ENCODE data around the gene TRPV6. TPM values are rescaled to one million over a fixed set of nuclear protein-coding genes. Genes with fewer than 3 reads are reported as not detected.
A peak's percentile ranks its signal among the peaks of the same experiment; 100 is the strongest.

TRPV6 gene
- total and polyA plus RNA-seq, 8 donors, result 2.6 to 11.7 (median 7.7) TPM; not detected in 1

GRCh38 chr7:142876236-142876960 is 9.1 kb downstream of the TRPV6 start:
- no peak overlapping the region for H3K27ac ChIP-seq
- intact Hi-C loops (cut with DNase I; ENCODE audit: low total_unique reads), result no loop called here
- no peak overlapping the region for H3K4me3 ChIP-seq
- no peaks in the 10 kb centered on the region for H3K9me3 ChIP-seq
- TF ChIP-seq CTCF (IDR thresholded peaks at IDR 0.05) (no peak), EP300 (IDR thresholded peaks at IDR 0.05) (no peak), POLR2AphosphoS5 (IDR thresholded peaks at IDR 0.05) (no peak), POLR2A (IDR thresholded peaks at IDR 0.05) (no peak)
- no peak for DNase-seq
- peaks cover 0 to 10% (median 0%) of the 10 kb centered on the region in 3 donors for H3K27me3 ChIP-seq
- H3K4me1 ChIP-seq, result peaks cover 0 to 6% (median 0%) of the 10 kb centered on the region in 4 donors
- 81 to 89% (median 87%) methylated on average over 9 of the region's 9 CpGs for WGBS, 5 donors
- peaks cover 0 to 11% (median 10%) of the 10 kb centered on the region in 4 donors for H3K36me3 ChIP-seq

GRCh38 chr7:142875456-142875855 is 10.1 kb downstream of the TRPV6 start:
- TF ChIP-seq POLR2A (IDR thresholded peaks at IDR 0.05) (no peak), CTCF (IDR thresholded peaks at IDR 0.05) (no peak), POLR2AphosphoS5 (IDR thresholded peaks at IDR 0.05) (no peak), EP300 (IDR thresholded peaks at IDR 0.05) (no peak)
- no peaks in the 10 kb centered on the region for H3K9me3 ChIP-seq
- H3K36me3 ChIP-seq, result peaks cover 0 to 20% (median 19%) of the 10 kb centered on the region in 4 donors
- H3K27me3 ChIP-seq, result peaks cover 0 to 2% (median 0%) of the 10 kb centered on the region in 3 donors
- no peak overlapping the region for H3K27ac ChIP-seq
- intact Hi-C loops (cut with DNase I; ENCODE audit: low total_unique reads), result no loop called here
- H3K4me3 ChIP-seq, result no peak overlapping the region
- 86 to 92% (median 88%) methylated on average over 14 of the region's 14 CpGs for WGBS, 5 donors
- no peak for DNase-seq
- no peaks in the 10 kb centered on the region for H3K4me1 ChIP-seq

- Histone ChIP-seq H3K4me3 (no peak overlapping the region), H3K9me3 (no peaks in the 10 kb centered on the region), H3K36me3 (peaks cover 0 to 27% (median 23%) of the 10 kb centered on the region in 4 donors), H3K4me1 (no peaks in the 10 kb centered on the region), H3K27ac (no peak overlapping the region), H3K27me3 (no peaks in the 10 kb centered on the region)
- 89 to 96% (median 95%) methylated on average over 6 of the region's 6 CpGs for WGBS, 5 donors
- DNase-seq, result peak in 1 of 2 donors; percentile 17
- no peak for TF ChIP-seq EP300 (IDR thresholded peaks at IDR 0.05)
- no peak for TF ChIP-seq CTCF (IDR thresholded peaks at IDR 0.05)
- TF ChIP-seq POLR2AphosphoS5 (IDR thresholded peaks at IDR 0.05), result no peak
- no peak for TF ChIP-seq POLR2A (IDR thresholded peaks at IDR 0.05)
- intact Hi-C loops (cut with DNase I; ENCODE audit: low total_unique reads), result no loop called here
These were observed 10.7 kb downstream of the TRPV6 start for GRCh38 chr7:142874837-142875236.

GRCh38 chr7:142874409-142874808 is 11.1 kb downstream of the TRPV6 start:
- WGBS, 5 donors, result 84 to 94% (median 91%) methylated on average over 7 of the region's 7 CpGs
- no peaks in the 10 kb centered on the region for H3K27me3 ChIP-seq
- H3K4me1 ChIP-seq, result no peaks in the 10 kb centered on the region
- peaks cover 0 to 28% (median 24%) of the 10 kb centered on the region in 4 donors for H3K36me3 ChIP-seq
- H3K9me3 ChIP-seq, result no peaks in the 10 kb centered on the region
- no peak for TF ChIP-seq POLR2AphosphoS5 (IDR thresholded peaks at IDR 0.05)
- TF ChIP-seq CTCF (IDR thresholded peaks at IDR 0.05), result no peak
- TF ChIP-seq POLR2A (IDR thresholded peaks at IDR 0.05), result no peak
- TF ChIP-seq EP300 (IDR thresholded peaks at IDR 0.05), result no peak
- peak in 1 of 2 donors; percentile 17 for DNase-seq
- no peak overlapping the region for H3K4me3 ChIP-seq
- no peak overlapping the region for H3K27ac ChIP-seq
- intact Hi-C loops (cut with DNase I; ENCODE audit: low total_unique reads), result no loop called here
